ENCODE results near the gene TMIGD1. TPM values are rescaled to one million over a fixed set of nuclear protein-coding genes. Genes with fewer than 3 reads are reported as not detected.

TMIGD1 gene
- not detected for total RNA-seq (2021; ENCODE audit: unreplicated experiment)
- not detected in 2 replicates for polyA plus RNA-seq (2012)
- not detected for Bru-seq, nascent RNA
- BruChase-seq, experiment 1, labeled RNA remaining after a 6-hour chase, result not detected
- not detected for BruChase-seq, experiment 2, labeled RNA remaining after a 2-hour chase
- long read RNA-seq, result 0 reads

GRCh38 chr17:30333503-30334360 lies at the start of gene TMIGD1:
TMIGD1 (minus strand) TSS chr17:30334057; CDS start chr17:30332133, 1,924 bp downstream.
- Histone ChIP-seq H4K20me1 (ENCODE audit: insufficient read depth) (no peaks in the 10 kb centered on the region), H3K79me2 (ENCODE audit: insufficient read depth, low read length) (no peaks in the 10 kb centered on the region), H3K9ac (ENCODE audit: low read length) (no peak within 1 kb of the TSS), H3K4me2 (ENCODE audit: low read length) (no peak within 1 kb of the TSS), H2AFZ (ENCODE audit: low read depth, low read length, poor library complexity, severe bottlenecking) (no peak within 1 kb of the TSS), H3K27ac (ENCODE audit: low read depth, low read length) (no peak within 1 kb of the TSS), H3K9me3 (ENCODE audit: control insufficient read depth in 1 of 2, insufficient read depth in 1 of 2, low read depth in 1 of 2, low read length in 2 of 2) (no peaks in the 10 kb centered on the region), H3K9me2 (ENCODE audit: insufficient read depth) (no peaks in the 10 kb centered on the region), H3K27me3 (ENCODE audit: insufficient read depth, low read length) (no peaks in the 10 kb centered on the region), H3K4me3 (replicated peaks in 1 of 2; ENCODE audit: low read depth in 1 of 2, low read length in 2 of 2) (no peak within 1 kb of the TSS), H3K4me1 (ENCODE audit: control insufficient read depth in 1 of 2, insufficient read depth in 2 of 2, low read length in 2 of 2) (0 out of 4 replicates have a peak, but pooled peaks cover 0 to 8% of the 10 kb centered on the region in 2 experiments), H3K36me3 (ENCODE audit: control insufficient read depth in 1 of 2, insufficient read depth in 2 of 2, low read length in 2 of 2) (no peaks in the 10 kb centered on the region)
- ATAC-seq (no peak), DNase-seq (ENCODE audit: low read depth, low spot score) (no peak)
- ChIA-PET RAD21 (ENCODE audit: low non-redundant PET in 1 of 2, low total read pairs in 2 of 2, uncharacterized antibody in 2 of 2, unreplicated experiment in 2 of 2) (no interaction called here), POLR2A (no interaction called here), CTCF (interaction anchor here (2.3 kb wide), 1 partner anchor 229 kb away, joined by 11 read pairs; no protein-coding TSS in a partner anchor)
- intact Hi-C loops (cut with micrococcal nuclease), result no loop called here
- no TSS peak for BruUV-seq (replicated peaks)
- no peak for TF ChIP-seq EZH2 (IDR thresholded peaks at IDR 0.05)
- no peak for TF ChIP-seq ELF1 (IDR thresholded peaks at IDR 0.05; ENCODE audit: borderline replicate concordance, low read depth)
- TF ChIP-seq POLR2A (IDR thresholded peaks at IDR 0.05; ENCODE audit: borderline replicate concordance, extremely low read depth, insufficient read depth, insufficient read length), result no peak
- TF ChIP-seq POLR2AphosphoS5 (IDR thresholded peaks at IDR 0.05; ENCODE audit: low read depth, low read length), result no peak
- TF ChIP-seq, protein P1, sequence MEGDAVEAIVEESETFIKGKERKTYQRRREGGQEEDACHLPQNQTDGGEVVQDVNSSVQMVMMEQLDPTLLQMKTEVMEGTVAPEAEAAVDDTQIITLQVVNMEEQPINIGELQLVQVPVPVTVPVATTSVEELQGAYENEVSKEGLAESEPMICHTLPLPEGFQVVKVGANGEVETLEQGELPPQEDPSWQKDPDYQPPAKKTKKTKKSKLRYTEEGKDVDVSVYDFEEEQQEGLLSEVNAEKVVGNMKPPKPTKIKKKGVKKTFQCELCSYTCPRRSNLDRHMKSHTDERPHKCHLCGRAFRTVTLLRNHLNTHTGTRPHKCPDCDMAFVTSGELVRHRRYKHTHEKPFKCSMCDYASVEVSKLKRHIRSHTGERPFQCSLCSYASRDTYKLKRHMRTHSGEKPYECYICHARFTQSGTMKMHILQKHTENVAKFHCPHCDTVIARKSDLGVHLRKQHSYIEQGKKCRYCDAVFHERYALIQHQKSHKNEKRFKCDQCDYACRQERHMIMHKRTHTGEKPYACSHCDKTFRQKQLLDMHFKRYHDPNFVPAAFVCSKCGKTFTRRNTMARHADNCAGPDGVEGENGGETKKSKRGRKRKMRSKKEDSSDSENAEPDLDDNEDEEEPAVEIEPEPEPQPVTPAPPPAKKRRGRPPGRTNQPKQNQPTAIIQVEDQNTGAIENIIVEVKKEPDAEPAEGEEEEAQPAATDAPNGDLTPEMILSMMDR (IDR thresholded peaks at IDR 0.05 in 2 of 3, conservative IDR thresholded peaks at IDR 0.05 in 1 of 3; ENCODE audit: borderline replicate concordance in 1 of 3, insufficient read depth in 1 of 3, low read depth in 2 of 3, low read length in 2 of 3), result no peak
- TF ChIP-seq CBX3 (IDR thresholded peaks at IDR 0.05; ENCODE audit: low read depth), result no peak
- TF ChIP-seq, protein P2, sequence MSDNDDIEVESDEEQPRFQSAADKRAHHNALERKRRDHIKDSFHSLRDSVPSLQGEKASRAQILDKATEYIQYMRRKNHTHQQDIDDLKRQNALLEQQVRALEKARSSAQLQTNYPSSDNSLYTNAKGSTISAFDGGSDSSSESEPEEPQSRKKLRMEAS (IDR thresholded peaks at IDR 0.05), result no peak
- no peak for TF ChIP-seq EZH2phosphoT487 (IDR thresholded peaks at IDR 0.05; ENCODE audit: borderline replicate concordance)
- no peak for TF ChIP-seq JUND (IDR thresholded peaks at IDR 0.05)
- no peak for TF ChIP-seq CEBPB (IDR thresholded peaks at IDR 0.05; ENCODE audit: low read depth)
- TF ChIP-seq, protein P3, sequence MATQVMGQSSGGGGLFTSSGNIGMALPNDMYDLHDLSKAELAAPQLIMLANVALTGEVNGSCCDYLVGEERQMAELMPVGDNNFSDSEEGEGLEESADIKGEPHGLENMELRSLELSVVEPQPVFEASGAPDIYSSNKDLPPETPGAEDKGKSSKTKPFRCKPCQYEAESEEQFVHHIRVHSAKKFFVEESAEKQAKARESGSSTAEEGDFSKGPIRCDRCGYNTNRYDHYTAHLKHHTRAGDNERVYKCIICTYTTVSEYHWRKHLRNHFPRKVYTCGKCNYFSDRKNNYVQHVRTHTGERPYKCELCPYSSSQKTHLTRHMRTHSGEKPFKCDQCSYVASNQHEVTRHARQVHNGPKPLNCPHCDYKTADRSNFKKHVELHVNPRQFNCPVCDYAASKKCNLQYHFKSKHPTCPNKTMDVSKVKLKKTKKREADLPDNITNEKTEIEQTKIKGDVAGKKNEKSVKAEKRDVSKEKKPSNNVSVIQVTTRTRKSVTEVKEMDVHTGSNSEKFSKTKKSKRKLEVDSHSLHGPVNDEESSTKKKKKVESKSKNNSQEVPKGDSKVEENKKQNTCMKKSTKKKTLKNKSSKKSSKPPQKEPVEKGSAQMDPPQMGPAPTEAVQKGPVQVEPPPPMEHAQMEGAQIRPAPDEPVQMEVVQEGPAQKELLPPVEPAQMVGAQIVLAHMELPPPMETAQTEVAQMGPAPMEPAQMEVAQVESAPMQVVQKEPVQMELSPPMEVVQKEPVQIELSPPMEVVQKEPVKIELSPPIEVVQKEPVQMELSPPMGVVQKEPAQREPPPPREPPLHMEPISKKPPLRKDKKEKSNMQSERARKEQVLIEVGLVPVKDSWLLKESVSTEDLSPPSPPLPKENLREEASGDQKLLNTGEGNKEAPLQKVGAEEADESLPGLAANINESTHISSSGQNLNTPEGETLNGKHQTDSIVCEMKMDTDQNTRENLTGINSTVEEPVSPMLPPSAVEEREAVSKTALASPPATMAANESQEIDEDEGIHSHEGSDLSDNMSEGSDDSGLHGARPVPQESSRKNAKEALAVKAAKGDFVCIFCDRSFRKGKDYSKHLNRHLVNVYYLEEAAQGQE (IDR thresholded peaks at IDR 0.05; ENCODE audit: low read depth), result no peak
- TF ChIP-seq TCF7L2 (IDR thresholded peaks at IDR 0.05; ENCODE audit: borderline replicate concordance, extremely low read depth, insufficient read depth, insufficient read length), result no peak
- no peak for TF ChIP-seq SIN3A (IDR thresholded peaks at IDR 0.05; ENCODE audit: low read depth)
